Anterior cingulate cortex (tissue), 58 donors: Measurements from ENCODE around the gene ALDH4A1.

Experiments used
- DNase-seq, 58 donors: peaks; one replicate each; lab custom pipeline; 2025; lab: John Stamatoyannopoulos, UW

The ALDH4A1 gene

GRCh38 chr1:18924221-18924691 lies 21.9 kb upstream of the ALDH4A1 start:
- DNase-seq, result peak in 6 of 58 donors; percentile 22 to 66 (median 48)

- peak in 16 of 58 donors; percentile 22 to 66 (median 39) for DNase-seq
Observed at GRCh38 chr1:18923756-18924211, 21.4 kb upstream of the ALDH4A1 start.

- DNase-seq, result no peak
Observed at GRCh38 chr1:18922848-18923755, 20.7 kb upstream of the ALDH4A1 start.

- peak in 50 of 58 donors; percentile 30 to 88 (median 59) for DNase-seq
Observed at GRCh38 chr1:18922319-18922726, 20.0 kb upstream of the ALDH4A1 start.

GRCh38 chr1:18921516-18922251 lies 19.3 kb upstream of the ALDH4A1 start:
- peak in 1 of 58 donors; percentile 12 for DNase-seq

GRCh38 chr1:18920931-18921330 lies 18.6 kb upstream of the ALDH4A1 start:
- no peak for DNase-seq

GRCh38 chr1:18919956-18920355 lies 17.6 kb upstream of the ALDH4A1 start:
- DNase-seq, result no peak

- DNase-seq, result no peak
Observed at GRCh38 chr1:18919197-18919905, 17.0 kb upstream of the ALDH4A1 start.

GRCh38 chr1:18918417-18918816 lies 16.1 kb upstream of the ALDH4A1 start:
- no peak for DNase-seq

GRCh38 chr1:18917071-18917799 lies 14.9 kb upstream of the ALDH4A1 start:
- DNase-seq, result no peak

GRCh38 chr1:18915341-18915740 lies 13.0 kb upstream of the ALDH4A1 start:
- DNase-seq, result peak in 16 of 58 donors; percentile 9 to 65 (median 24)

GRCh38 chr1:18913065-18913835 lies 10.9 kb upstream of the ALDH4A1 start:
- peak in 57 of 58 donors; percentile 13 to 85 (median 70) for DNase-seq

GRCh38 chr1:18912550-18912949 lies 10.2 kb upstream of the ALDH4A1 start:
- DNase-seq, result no peak

GRCh38 chr1:18908911-18909771 lies 6.8 kb upstream of the ALDH4A1 start:
- no peak for DNase-seq

- DNase-seq, result peak in 7 of 58 donors; percentile 10 to 31 (median 19)
Observed at GRCh38 chr1:18907917-18908845, 5.8 kb upstream of the ALDH4A1 start.

- DNase-seq, result peak in 55 of 58 donors; percentile 14 to 83 (median 57)
Observed at GRCh38 chr1:18907021-18907916, 4.9 kb upstream of the ALDH4A1 start.
